ENCODE results near the gene CYBC1.

DNA sequence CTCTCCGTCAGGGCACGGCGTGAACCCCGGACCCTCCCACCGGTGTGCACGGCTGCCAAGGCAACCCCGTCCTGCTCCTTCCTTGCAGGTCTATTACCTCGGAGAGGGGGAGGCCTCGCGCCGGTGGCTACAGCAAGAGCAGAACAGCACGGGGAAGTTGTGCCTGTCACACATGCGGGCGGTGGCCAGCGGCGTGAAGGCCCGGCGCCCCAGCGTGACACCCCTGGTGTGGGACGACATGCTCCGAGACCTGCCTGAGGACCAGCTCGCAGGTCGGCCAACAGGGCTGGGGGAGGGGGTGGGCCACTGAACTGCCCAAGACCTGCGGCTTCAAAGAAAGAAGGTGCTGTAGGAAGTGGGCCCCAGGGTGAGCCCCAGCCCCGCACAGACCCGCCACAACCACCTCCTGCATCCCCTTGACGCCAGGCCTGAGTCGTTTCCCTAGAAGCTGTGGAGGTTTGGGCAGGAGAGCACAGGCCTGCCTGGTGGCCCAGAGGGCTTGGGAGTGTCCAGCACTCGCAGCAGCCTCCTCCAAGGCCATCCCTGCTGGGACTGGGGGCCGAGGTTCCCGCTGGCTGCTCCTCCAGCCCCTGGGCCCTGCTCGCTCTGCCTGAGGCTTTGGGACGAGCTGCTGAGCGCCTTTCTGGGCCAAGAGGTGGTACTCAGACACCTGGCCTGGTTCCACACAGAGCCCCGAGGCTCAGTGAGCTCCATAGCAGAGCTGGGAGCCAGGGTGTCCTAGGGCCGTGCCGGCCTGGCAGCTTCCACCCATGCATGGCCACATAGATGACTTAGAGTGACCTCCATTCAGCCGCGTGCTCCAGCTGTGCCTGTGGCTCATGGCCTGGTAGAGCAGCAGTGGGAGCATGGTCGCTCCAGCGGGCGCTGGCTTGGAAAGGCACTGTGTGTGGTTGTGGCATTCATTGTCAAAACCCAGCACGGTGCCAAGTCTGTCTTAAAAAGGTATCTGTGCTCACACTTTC, 14.7 kb downstream of the CYBC1 start:
- TF ChIP-seq, protein P1, sequence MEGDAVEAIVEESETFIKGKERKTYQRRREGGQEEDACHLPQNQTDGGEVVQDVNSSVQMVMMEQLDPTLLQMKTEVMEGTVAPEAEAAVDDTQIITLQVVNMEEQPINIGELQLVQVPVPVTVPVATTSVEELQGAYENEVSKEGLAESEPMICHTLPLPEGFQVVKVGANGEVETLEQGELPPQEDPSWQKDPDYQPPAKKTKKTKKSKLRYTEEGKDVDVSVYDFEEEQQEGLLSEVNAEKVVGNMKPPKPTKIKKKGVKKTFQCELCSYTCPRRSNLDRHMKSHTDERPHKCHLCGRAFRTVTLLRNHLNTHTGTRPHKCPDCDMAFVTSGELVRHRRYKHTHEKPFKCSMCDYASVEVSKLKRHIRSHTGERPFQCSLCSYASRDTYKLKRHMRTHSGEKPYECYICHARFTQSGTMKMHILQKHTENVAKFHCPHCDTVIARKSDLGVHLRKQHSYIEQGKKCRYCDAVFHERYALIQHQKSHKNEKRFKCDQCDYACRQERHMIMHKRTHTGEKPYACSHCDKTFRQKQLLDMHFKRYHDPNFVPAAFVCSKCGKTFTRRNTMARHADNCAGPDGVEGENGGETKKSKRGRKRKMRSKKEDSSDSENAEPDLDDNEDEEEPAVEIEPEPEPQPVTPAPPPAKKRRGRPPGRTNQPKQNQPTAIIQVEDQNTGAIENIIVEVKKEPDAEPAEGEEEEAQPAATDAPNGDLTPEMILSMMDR (IDR thresholded peaks at IDR 0.05; ENCODE audit: borderline replicate concordance, extremely low read depth, low read length, poor library complexity, severe bottlenecking) = no peak
- TF ChIP-seq EZH2 (IDR thresholded peaks at IDR 0.05; ENCODE audit: borderline replicate concordance, low read depth, low read length, severe bottlenecking) = no peak
